C1 segment of cervical spinal cord (tissue), 14 donors: ENCODE measurements around the gene SPCS1.
"Not testable (repeated sequence)": the region's sequence is repeated elsewhere in the genome, so short reads cannot be mapped to it uniquely, and the experiment has no call there.

Experiments used
- DNase-seq, 14 donors: peaks; one replicate each; lab custom pipeline; 2025; lab: John Stamatoyannopoulos, UW

SPCS1 gene

DNA sequence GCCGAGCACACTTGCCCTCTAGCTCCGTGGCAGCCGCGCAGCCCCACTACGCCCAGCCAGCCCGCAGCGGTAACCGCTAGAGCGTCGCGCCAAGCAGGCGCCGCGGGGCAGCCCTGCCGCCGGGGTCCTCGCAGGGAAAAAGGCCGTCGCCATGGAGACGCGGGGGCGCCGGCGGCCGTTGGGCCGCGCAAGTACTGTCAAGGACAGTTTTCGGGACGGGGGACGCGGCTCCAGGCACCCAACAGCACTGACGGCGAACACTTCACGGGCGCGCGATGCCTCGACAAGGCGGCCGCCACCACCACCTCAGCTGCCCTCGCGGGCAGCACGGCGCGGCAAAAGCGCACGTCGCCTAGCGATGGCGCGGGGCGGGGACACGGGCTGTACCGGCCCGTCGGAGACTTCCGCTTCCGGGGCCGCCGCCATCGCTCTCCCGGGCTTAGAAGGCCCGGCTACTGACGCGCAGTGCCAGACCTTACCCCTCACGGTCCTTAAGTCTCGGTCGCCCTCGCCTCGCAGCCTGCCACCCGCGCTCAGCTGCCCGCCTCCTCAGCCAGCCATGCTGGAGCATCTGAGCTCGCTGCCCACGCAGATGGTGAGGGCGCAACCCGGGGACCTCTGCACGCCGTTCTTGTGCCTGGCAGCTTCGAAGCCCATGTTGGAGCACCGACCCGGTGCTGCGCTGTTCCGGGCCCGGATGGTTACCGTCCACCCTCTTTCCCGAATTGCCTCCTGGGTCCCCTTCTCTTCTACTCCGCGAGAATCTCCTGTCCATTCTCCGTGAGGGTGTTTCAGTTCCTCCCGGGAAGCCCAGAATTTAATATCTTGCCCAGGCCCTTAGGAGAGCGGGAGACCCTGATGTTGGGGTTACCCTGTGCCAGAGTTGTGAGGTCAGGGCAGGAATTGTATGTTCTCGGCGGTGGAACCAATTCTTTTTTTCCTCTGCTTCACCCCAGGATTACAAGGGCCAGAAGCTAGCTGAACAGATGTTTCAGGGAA is at the start of gene SPCS1, which contains the start of gene GLT8D1:
TSS of gene SPCS1 (plus strand) at position 419 of the 999 bp plus-strand sequence. CDS start at position 560, 141 bp downstream.
TSS of gene GLT8D1 (minus strand) at position 104 of the 999 bp plus-strand sequence. CDS start 5,331 bp downstream, outside the sequence.
- peak; percentile 50 to 98 (median 91) for DNase-seq

GRCh38 chr3:52660046-52660445 is 45.9 kb upstream of the SPCS1 start:
- DNase-seq: no peak

- no peak for DNase-seq
Observed at GRCh38 chr3:52663098-52663497, 42.8 kb upstream of the SPCS1 start.

GRCh38 chr3:52670621-52671521 is 35.0 kb upstream of the SPCS1 start:
- peak in 1 of 14 donors; percentile 5 for DNase-seq

GRCh38 chr3:52671676-52672075 is 34.2 kb upstream of the SPCS1 start:
- no peak for DNase-seq

DNA sequence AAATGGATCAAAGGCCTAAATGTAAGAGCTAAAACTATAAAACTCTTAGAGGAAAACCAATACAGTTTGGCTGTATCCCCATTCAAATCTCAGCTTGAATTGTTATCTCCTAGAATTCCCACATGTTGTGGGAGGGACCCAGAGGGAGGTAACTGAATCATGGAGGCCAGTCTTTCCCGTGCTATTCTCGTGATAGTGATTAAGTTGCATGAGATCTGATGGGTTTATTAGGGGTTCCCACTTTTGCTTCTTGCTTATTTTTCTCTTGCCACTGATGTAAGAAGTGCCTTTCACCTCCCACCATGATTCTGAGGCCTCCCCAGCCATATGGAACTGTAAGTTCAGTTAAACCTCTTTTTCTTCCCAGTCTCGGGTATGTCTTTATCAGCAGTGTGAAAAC is 29.7 kb upstream of the SPCS1 start:
- not testable (repeated sequence) for DNase-seq

DNA sequence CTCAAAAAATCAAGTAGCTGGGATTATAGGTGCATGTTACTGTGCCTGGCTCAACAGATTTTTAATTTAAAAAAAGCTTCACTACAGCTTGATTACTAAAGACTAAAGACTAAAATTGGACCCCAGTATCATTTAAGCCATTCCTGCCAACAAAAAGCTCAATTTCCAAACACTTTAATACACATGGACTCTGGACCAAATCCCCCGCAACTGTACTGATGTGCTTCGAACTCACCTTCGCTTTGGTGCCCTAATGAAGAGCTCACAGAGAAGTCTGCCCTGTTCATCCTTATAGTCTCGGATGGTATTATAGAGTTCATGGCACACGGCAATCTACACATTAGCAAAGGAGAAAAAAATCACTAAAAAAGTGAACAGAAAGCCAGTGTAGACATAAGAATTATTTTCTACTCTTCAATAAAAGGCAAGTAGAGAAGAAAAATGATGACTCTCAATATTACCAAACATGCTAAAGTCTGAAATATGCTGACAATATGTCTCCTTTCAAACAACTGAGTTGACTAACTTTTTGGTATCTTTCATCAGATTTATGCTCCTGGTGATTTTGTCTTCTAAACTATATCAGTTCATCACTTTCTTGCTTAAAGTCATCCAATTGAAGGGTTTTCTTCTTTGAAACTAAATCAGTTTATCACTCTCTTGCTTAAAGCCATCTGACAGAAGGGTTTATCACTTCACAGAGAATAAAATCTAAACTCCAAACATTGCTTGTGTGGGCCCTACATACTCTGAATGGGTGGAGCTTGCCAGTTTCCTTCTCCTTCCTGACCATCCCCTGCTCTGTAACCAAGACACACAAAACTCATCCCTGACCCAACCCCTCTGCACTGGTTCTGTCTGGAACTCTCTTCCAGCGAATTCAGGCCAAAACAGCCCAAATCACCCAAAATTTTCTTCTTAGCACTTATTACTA is 27.4 kb upstream of the SPCS1 start:
- DNase-seq: no peak

GRCh38 chr3:52679199-52679538 is 26.7 kb upstream of the SPCS1 start:
- no peak for DNase-seq

- no peak for DNase-seq
Observed at GRCh38 chr3:52679811-52680210, 26.1 kb upstream of the SPCS1 start.

DNA sequence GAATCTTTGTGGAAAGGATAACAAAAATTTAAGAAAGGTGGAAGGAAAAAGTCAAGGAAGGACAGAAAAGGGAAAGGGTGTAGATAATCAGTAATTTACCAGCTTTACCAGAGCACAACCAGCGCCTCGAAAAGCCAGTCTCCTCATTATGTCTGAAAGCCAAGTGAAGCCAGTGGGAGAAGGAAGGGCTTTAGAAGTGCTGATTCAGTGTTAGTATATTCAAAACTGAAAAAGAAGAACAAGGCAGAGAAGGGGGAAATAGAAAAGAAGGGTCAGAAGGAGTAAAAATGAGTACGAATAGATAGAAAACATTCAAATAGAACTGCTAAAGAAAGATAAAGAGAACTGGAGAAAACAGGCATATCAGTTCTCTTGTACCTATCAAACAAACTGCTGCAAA is 24.3 kb upstream of the SPCS1 start:
- no peak for DNase-seq

DNA sequence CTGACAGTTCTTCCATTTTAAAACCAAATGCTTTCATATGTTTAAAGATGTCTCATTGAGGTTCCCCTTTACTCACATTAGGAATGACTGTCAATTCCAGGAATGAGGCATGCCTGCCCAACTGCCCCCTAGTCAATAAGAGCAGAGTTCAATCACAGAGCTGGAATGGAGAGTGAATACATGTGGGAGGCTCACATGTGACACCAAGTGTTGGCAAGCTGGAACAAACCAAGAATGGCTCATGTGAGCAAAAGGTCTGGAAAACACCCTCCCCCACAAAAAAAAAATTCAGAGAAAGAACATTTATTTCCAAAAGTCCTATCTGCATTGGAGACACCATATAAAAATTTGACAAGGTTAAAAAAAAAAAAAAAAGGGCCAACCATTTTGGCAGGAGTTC is 23.9 kb upstream of the SPCS1 start:
- peak in 4 of 14 donors; percentile 1 to 18 (median 11) for DNase-seq

DNA sequence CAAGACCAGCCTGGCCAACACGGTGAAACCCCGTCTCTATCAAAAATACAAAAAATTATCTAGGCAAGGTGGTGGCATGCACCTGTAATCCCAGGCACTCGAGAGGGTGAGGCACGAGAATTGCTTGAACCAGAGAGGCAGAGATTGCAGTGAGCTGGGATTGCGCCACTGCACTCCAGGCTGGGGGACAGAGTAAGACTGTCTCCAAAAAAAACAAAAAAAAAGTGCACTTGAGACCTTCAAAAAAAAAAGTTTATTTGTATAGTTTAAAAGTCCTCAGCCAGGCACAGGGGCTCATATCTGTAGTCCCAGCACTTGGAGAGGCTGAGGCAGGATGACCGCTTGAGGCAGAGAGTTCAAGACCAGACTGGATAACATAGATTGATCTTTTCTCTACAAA is 22.3 kb upstream of the SPCS1 start:
- no peak for DNase-seq

DNA sequence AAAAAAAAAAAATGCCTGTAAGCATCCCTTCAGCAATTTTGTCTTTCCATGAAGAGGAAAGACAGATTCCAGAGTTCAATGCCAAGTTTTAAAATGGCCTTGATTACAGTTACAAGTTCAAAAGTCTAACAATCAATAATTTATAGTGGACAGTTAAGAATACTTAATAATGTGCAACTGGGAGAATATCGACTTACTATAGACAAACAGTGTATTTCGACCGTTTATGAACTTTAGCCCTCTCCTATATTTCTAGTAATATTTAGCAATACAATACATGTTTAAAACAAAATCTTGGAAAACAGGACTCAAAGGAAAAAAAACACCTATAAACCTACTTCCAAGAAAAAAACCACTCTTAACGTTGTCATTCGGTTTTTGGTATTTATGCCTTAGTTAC is 21.7 kb upstream of the SPCS1 start:
- no peak for DNase-seq

- peak in 11 of 14 donors; percentile 70 to 96 (median 92) for DNase-seq
Observed at GRCh38 chr3:52685285-52685708, 20.6 kb upstream of the SPCS1 start.

DNA sequence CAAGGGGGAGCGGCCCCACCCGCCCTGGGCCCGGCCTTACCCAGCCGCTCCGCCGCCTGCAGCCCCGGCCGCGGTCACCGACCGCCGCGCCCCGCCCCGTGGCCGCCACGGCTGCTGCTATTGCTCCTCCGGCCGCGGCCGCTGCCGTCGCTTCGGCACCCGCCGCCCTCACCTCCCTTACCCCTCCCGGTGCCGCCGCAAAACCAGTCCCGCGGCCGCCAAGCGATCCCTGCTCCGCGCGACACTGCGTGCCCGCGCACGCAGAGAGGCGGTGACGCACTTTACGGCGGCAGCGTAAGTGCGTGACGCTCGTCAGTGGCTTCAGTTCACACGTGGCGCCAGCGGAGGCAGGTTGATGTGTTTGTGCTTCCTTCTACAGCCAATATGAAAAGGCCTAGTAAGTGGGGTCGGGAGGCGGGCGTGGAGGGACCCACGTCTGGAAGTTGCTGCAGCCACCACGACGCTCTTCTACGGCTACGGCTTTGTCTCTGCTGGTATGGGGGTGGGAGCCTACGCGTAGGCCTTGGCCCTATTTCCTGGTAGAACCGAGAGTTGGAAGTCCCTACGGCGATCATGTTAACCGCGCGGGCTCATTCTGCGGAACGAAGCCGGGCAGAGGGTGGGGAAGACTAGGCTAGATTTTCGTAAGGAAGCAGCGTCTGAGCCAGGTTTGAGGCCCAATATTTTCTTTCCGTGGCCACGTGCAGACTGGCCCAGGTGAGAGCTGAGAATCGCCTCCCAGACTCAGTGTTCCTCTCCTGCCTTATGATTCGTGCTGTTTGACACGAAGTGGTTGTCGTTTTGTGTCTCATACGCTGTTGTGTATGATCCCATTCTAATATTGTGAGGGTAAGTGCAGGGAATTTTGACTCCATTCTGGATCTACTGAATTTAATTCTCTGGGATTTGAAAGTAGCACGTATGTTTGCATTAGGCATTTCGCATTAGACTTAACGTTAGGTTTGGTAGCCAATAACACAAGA is 19.9 kb upstream of the SPCS1 start, which contains the start of the genes GNL3 and PBRM1:
TSS of gene GNL3 (plus strand) at position 324 of the 983 bp plus-strand sequence. CDS start at position 385, 61 bp downstream.
TSS of gene PBRM1 (minus strand) at position 205 of the 983 bp plus-strand sequence.
- peak; percentile 80 to 96 (median 92) for DNase-seq

DNA sequence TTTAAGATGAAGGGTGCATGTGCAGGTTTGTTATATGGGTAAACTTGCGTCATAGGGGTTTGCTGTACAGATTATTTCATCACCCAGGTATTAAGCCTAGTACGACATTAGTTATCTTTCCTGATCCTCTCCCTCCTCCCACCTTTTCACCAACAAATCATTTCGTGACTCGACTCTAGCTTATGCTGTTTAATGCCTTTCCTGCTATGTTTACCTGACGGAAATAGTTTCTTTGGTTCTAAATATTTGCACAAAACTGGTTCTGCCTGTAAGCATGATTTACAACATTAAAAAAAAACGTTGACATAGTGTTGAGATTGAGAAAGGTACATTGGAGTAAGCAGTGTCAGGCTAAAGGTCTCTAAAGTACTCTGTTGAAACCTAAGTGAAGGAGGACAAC is 17.6 kb upstream of the SPCS1 start:
- no peak for DNase-seq

GRCh38 chr3:52689151-52689550 is 16.8 kb upstream of the SPCS1 start:
- DNase-seq: no peak

- DNase-seq: no peak
Observed at GRCh38 chr3:52690560-52690959, 15.3 kb upstream of the SPCS1 start.

DNA sequence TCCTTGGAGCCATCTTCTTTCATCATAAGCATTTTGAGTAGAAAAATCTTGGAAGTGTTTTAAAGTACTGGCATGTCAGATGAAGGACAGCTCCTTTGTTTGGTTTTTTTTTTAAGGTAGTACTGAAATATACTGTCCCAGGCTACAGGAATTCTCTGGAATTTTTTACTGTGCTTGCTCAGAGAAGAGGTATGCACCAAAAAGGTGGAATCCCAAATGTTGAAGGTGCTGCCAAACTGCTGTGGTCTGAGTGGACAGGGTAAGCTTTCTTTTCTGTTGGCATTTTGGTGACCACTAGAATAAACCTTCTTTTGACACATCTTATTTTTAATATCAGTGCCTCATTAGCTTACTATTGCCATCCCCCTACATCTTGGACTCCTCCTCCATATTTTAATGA is 12.8 kb upstream of the SPCS1 start:
- no peak for DNase-seq
